ENCODE data around the gene RNF224. TPM values are rescaled to one million over a fixed set of nuclear protein-coding genes. Genes with fewer than 3 reads are reported as not detected.
"Not testable (repeated sequence)": the region's sequence is repeated elsewhere in the genome, so short reads cannot be mapped to it uniquely, and the experiment has no call there.

Gene RNF224
- total RNA-seq, 2 experiments from 2014 or later: not detected

- Mint-ChIP-seq H3K27me3 (peaks cover 5% of the 10 kb centered on the region), H3K9me3 (no peaks in the 10 kb centered on the region), H3K4me3 (no peak overlapping the region), H3K4me1 (peaks cover 9% of the 10 kb centered on the region), H3K27ac (no peak overlapping the region), H3K36me3 (peaks cover 4% of the 10 kb centered on the region)
- no peak for DNase-seq
Measured at GRCh38 chr9:137234758-137235423, 7.6 kb downstream of the RNF224 start.

- Mint-ChIP-seq H3K4me3 (no peak overlapping the region), H3K4me1 (peaks cover 9% of the 10 kb centered on the region), H3K36me3 (peaks cover 4% of the 10 kb centered on the region), H3K27me3 (peaks cover 5% of the 10 kb centered on the region), H3K27ac (no peak overlapping the region), H3K9me3 (no peaks in the 10 kb centered on the region)
- DNase-seq: no peak
Measured at GRCh38 chr9:137235424-137236237, 8.3 kb downstream of the RNF224 start.

- H3K4me1 Mint-ChIP-seq: peaks cover 9% of the 10 kb centered on the region
- H3K4me3 Mint-ChIP-seq: no peak overlapping the region
- peak; percentile 90 for DNase-seq
- peaks cover 5% of the 10 kb centered on the region for H3K27me3 Mint-ChIP-seq
- no peaks in the 10 kb centered on the region for H3K9me3 Mint-ChIP-seq
- no peak overlapping the region for H3K27ac Mint-ChIP-seq
- H3K36me3 Mint-ChIP-seq: peaks cover 6% of the 10 kb centered on the region
Measured at GRCh38 chr9:137236238-137236935, 9.1 kb downstream of the RNF224 start.

- Mint-ChIP-seq H3K27me3 (peaks cover 5% of the 10 kb centered on the region), H3K36me3 (peaks cover 9% of the 10 kb centered on the region), H3K9me3 (no peaks in the 10 kb centered on the region), H3K27ac (no peak overlapping the region), H3K4me1 (peaks cover 9% of the 10 kb centered on the region), H3K4me3 (no peak overlapping the region)
- peak; percentile 6 for DNase-seq
Measured at GRCh38 chr9:137236936-137237421, 9.7 kb downstream of the RNF224 start.

GRCh38 chr9:137237759-137238726 is 10.7 kb downstream of the RNF224 start:
- peaks cover 19% of the 10 kb centered on the region for H3K36me3 Mint-ChIP-seq
- H3K4me3 Mint-ChIP-seq: no peak overlapping the region
- H3K4me1 Mint-ChIP-seq: peaks cover 17% of the 10 kb centered on the region

GRCh38 chr9:137239541-137240200 is 12.4 kb downstream of the RNF224 start:
- peaks cover 26% of the 10 kb centered on the region for H3K36me3 Mint-ChIP-seq
- H3K27me3 Mint-ChIP-seq, H3K9me3 Mint-ChIP-seq, DNase-seq: not testable (repeated sequence)
- H3K4me3 Mint-ChIP-seq: peak overlapping the region; percentile 80
- peak overlapping the region; percentile 56 for H3K27ac Mint-ChIP-seq
- H3K4me1 Mint-ChIP-seq: peaks cover 23% of the 10 kb centered on the region

More at GRCh38 chr9:137237759-137238726, 10.7 kb downstream of the RNF224 start:
- Mint-ChIP-seq H3K9me3 (no peaks in the 10 kb centered on the region), H3K27me3 (peaks cover 5% of the 10 kb centered on the region), H3K27ac (no peak overlapping the region)
- DNase-seq: peak; percentile 3

GRCh38 chr9:137240318-137240840 is 13.1 kb downstream of the RNF224 start:
- DNase-seq: peak; percentile 83
- Mint-ChIP-seq H3K36me3 (peaks cover 26% of the 10 kb centered on the region), H3K4me3 (peak overlapping the region; percentile 80), H3K9me3 (no peaks in the 10 kb centered on the region), H3K4me1 (peaks cover 23% of the 10 kb centered on the region), H3K27me3 (peaks cover under 1% of the 10 kb centered on the region), H3K27ac (peak overlapping the region; percentile 56)

DNA sequence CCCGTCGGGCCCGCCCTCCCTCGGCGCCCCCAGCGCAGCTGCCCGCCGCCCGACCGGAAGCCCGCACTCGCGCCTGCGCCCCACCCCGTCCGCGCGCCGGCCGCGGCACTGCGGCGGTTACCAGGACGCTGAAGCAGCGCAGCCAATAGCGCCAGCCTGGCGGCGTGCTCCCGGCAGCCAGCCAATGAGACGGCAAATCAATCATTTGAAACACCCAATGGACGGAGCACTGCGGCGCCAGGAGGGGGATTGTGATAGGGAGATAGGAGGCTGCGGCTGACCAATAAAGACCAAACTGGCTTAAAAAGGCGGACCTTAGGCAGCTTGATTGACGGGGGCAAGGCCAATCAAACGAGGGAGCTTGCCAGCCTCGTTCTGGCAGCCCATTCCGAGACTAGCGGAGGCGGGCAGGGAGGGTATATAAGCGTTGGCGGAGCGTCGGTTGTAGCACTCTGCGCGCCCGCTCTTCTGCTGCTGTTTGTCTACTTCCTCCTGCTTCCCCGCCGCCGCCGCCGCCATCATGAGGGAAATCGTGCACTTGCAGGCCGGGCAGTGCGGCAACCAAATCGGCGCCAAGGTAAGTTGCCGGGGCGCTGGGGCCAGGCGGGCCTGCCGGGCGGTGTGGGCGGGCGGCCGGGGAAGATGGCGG is 13.7 kb downstream of the RNF224 start, which contains the start of gene TUBB4B:
TUBB4B (plus strand) TSS at position 447 of the 649 bp plus-strand sequence; CDS start at position 521, 74 bp downstream.
- Mint-ChIP-seq H3K27ac (peak within 1 kb of the TSS; percentile 88), H3K27me3 (no peaks in the 10 kb centered on the region), H3K4me3 (peak within 1 kb of the TSS; percentile 88), H3K36me3 (peaks cover 26% of the 10 kb centered on the region), H3K4me1 (peaks cover 23% of the 10 kb centered on the region), H3K9me3 (no peaks in the 10 kb centered on the region)
- DNase-seq: peak; percentile 99

- Mint-ChIP-seq H3K9me3 (no peaks in the 10 kb centered on the region), H3K27me3 (no peaks in the 10 kb centered on the region), H3K36me3 (peaks cover 26% of the 10 kb centered on the region), H3K4me1 (peaks cover 23% of the 10 kb centered on the region), H3K4me3 (peak overlapping the region; percentile 82), H3K27ac (peak overlapping the region; percentile 67)
- peak; percentile 72 for DNase-seq
Measured at GRCh38 chr9:137241490-137242268, 14.4 kb downstream of the RNF224 start.

- H3K4me3 Mint-ChIP-seq: peak overlapping the region; percentile 82
Measured at GRCh38 chr9:137242269-137243203, 15.2 kb downstream of the RNF224 start.

DNA sequence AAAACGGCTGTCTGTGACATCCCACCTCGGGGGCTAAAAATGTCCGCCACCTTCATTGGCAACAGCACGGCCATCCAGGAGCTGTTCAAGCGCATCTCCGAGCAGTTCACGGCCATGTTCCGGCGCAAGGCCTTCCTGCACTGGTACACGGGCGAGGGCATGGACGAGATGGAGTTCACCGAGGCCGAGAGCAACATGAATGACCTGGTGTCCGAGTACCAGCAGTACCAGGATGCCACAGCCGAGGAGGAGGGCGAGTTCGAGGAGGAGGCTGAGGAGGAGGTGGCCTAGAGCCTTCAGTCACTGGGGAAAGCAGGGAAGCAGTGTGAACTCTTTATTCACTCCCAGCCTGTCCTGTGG is 15.9 kb downstream of the RNF224 start:
- peaks cover 26% of the 10 kb centered on the region for H3K36me3 Mint-ChIP-seq
- peaks cover 21% of the 10 kb centered on the region for H3K4me1 Mint-ChIP-seq
- H3K27me3 Mint-ChIP-seq, H3K9me3 Mint-ChIP-seq, H3K27ac Mint-ChIP-seq, DNase-seq: not testable (repeated sequence)
- H3K4me3 Mint-ChIP-seq: peak overlapping the region; percentile 82

More at GRCh38 chr9:137242269-137243203, 15.2 kb downstream of the RNF224 start:
- peak overlapping the region; percentile 69 for H3K27ac Mint-ChIP-seq
- H3K36me3 Mint-ChIP-seq: peaks cover 26% of the 10 kb centered on the region
- peaks cover 23% of the 10 kb centered on the region for H3K4me1 Mint-ChIP-seq
- no peaks in the 10 kb centered on the region for H3K27me3 Mint-ChIP-seq
- H3K9me3 Mint-ChIP-seq: no peaks in the 10 kb centered on the region
- DNase-seq: no peak
